HepG2 (cell line): ENCODE data around the gene MTRFR. TPM values are rescaled to one million over a fixed set of nuclear protein-coding genes. Genes with fewer than 3 reads are reported as not detected.

Experiments used
- ATAC-seq: fragments of 200-7000 bp; cut with Tn5 transposase; 3 replicates; pipeline ENCODE4 v1.9.1; 2020; ENCODE audit warnings: mild to moderate bottlenecking, moderate library complexity
- BruUV-seq: library from RNA; stranded (reverse); fragments of 400-500 nt; replicated peaks from 2 replicates; lab custom pipeline; 2021; lab: Mats Ljungman, UMichigan
- CTCF ChIA-PET: fragments of 300-600 bp; formaldehyde crosslinking; extraction: SDS; loops from one replicate; lab custom pipeline; 2021; ENCODE audit warnings: low total read pairs, inconsistent platforms, low intra/inter-chr PET ratio; lab: Yijun Ruan, JAX
- POLR2A ChIA-PET: fragments of 350-600 bp; sonication (Branson Sonifier 250); formaldehyde crosslinking; loops from one replicate; lab custom pipeline; 2020; ENCODE audit warnings: antibody characterized with exemption, inconsistent platforms; lab: Yijun Ruan, JAX
- DNase-seq: peaks from one replicate; pipeline ENCODE4 v3.0.0-alpha.2; 2015; ENCODE audit warnings: low spot score
- FAIRE-seq: peaks from 3 replicates; lab custom pipeline; 2011; peaks lifted over from hg19 to GRCh38; lab: Jason Lieb, UNC
- H2AFZ ChIP-seq: one replicate; pipeline ENCODE4 v1.6.1; 2011; ENCODE audit warnings: low read length, inconsistent platforms
- H3K27ac ChIP-seq: fragments of 300-600 bp; 3 replicates; pipeline ENCODE4 v1.8.0; 2011; ENCODE audit warnings: mixed run types, mild to moderate bottlenecking, mixed read lengths, low read length, inconsistent platforms; ENCODE audit not compliant: insufficient read depth; ENCODE audit errors: extremely low read length
- H3K27me3 ChIP-seq, 2 experiments: fragments of 200-600 bp in 1 of 2; 2 replicates in 1 of 2; 3 replicates in 1 of 2; pipeline versions ENCODE4 v1.6.0 to v1.8.0; 2011; ENCODE audit warnings: low read length in 2 of 2, mild to moderate bottlenecking in 2 of 2, moderate library complexity in 2 of 2, inconsistent platforms in 1 of 2; ENCODE audit not compliant: insufficient read depth in 2 of 2, control insufficient read depth in 1 of 2
- H3K36me3 ChIP-seq, 2 experiments: fragments of 200-600 bp in 1 of 2; replicated peaks in 1 of 2; 2 replicates in 1 of 2; 3 replicates in 1 of 2; pipeline versions ENCODE4 v1.5.1 to v1.8.0; 2011; ENCODE audit warnings: low read length in 2 of 2, inconsistent platforms in 1 of 2; ENCODE audit not compliant: insufficient read depth in 2 of 2, control insufficient read depth in 1 of 2
- H3K4me1 ChIP-seq: 2 replicates; pipeline ENCODE4 v1.5.1; 2012; ENCODE audit warnings: low read length, inconsistent platforms; ENCODE audit not compliant: insufficient read depth
- H3K4me2 ChIP-seq: 2 replicates; pipeline ENCODE4 v1.6.0; 2011; ENCODE audit warnings: low read depth, low read length, inconsistent platforms
- H3K4me3 ChIP-seq, 3 experiments: fragments of 200-600 bp in 1 of 3; sonication (generic), shearing (Covaris generic) in 1 of 3; replicated peaks in 1 of 3; 2 replicates each; pipeline ENCODE4 v1.5.1; 2011 to 2016; ENCODE audit warnings: low read length in 3 of 3, inconsistent platforms in 2 of 3, low read depth in 2 of 3, mild to moderate bottlenecking in 2 of 3, control low read depth in 1 of 3, mixed read lengths in 1 of 3; ENCODE audit not compliant: insufficient read depth in 1 of 3
- H3K79me2 ChIP-seq: one replicate; pipeline ENCODE4 v1.6.1; 2011; ENCODE audit warnings: low read length, inconsistent platforms; ENCODE audit not compliant: insufficient read depth
- H3K9ac ChIP-seq: 2 replicates; pipeline ENCODE4 v1.6.0; 2011; ENCODE audit warnings: mild to moderate bottlenecking, low read depth, low read length, inconsistent platforms; ENCODE audit not compliant: insufficient read depth
- H3K9me3 ChIP-seq: 2 replicates; pipeline ENCODE4 v1.5.1; 2012; ENCODE audit warnings: mild to moderate bottlenecking, low read length
- H4K20me1 ChIP-seq: 2 replicates; pipeline ENCODE4 v1.6.0; 2011; ENCODE audit warnings: inconsistent platforms, mild to moderate bottlenecking, low read length, moderate library complexity; ENCODE audit not compliant: insufficient read depth
- AKAP8 ChIP-seq: sonication (generic); formaldehyde crosslinking; IDR thresholded peaks from 2 replicates; pipeline ENCODE4 v1.5.1; 2020; ENCODE audit warnings: mild to moderate bottlenecking, missing genetic modification reagents
- ARNTL ChIP-seq: sonication (generic); formaldehyde crosslinking; IDR thresholded peaks from 2 replicates; pipeline ENCODE4 v1.4.0; 2020; ENCODE audit warnings: mild to moderate bottlenecking, missing genetic modification reagents
- ELF3 ChIP-seq: IDR thresholded peaks from 2 replicates; pipeline ENCODE4 v1.6.1; 2016; ENCODE audit warnings: missing genetic modification reagents, missing compliant biosample characterization
- FOXP1 ChIP-seq, 2 experiments: fragments of 450-650 bp in 1 of 2; IDR thresholded peaks; 2 replicates each; pipeline ENCODE4 v1.6.1; 2017 to 2018; ENCODE audit warnings: antibody characterized with exemption in 1 of 2
- MIER3 ChIP-seq: IDR thresholded peaks from 2 replicates; pipeline ENCODE4 v1.6.1; 2016; ENCODE audit warnings: missing compliant biosample characterization, borderline replicate concordance
- PCBP1 ChIP-seq: fragments of 200-400 bp; formaldehyde crosslinking; IDR thresholded peaks from 2 replicates; pipeline ENCODE4 v1.6.1; 2017; ENCODE audit warnings: mild to moderate bottlenecking, low read depth, low read length, borderline replicate concordance
- PHF21A ChIP-seq: sonication (generic); formaldehyde crosslinking; IDR thresholded peaks from 2 replicates; pipeline ENCODE4 v1.5.0; 2020; ENCODE audit warnings: mild to moderate bottlenecking, missing genetic modification reagents
- POLR2G ChIP-seq: fragments of 200-400 bp; formaldehyde crosslinking; IDR thresholded peaks from 2 replicates; pipeline ENCODE4 v1.6.1; 2018; ENCODE audit warnings: mild to moderate bottlenecking, low read depth, low read length, moderate library complexity
- REPIN1 ChIP-seq: sonication (generic); formaldehyde crosslinking; IDR thresholded peaks from 2 replicates; pipeline ENCODE4 v1.8.0; 2022; ENCODE audit warnings: missing genetic modification reagents, low read depth, mild to moderate bottlenecking, borderline replicate concordance
- RFX5 ChIP-seq: IDR thresholded peaks from 2 replicates; pipeline ENCODE4 v1.6.1; 2011; ENCODE audit warnings: low read depth, low read length, improper control_type of control experiment
- RFXANK ChIP-seq: IDR thresholded peaks from 2 replicates; pipeline ENCODE4 v1.6.1; 2016
- SAP130 ChIP-seq: IDR thresholded peaks from 2 replicates; pipeline ENCODE4 v1.6.1; 2016; ENCODE audit warnings: low read depth
- TBX3 ChIP-seq: fragments of 450-650 bp; IDR thresholded peaks from 2 replicates; pipeline ENCODE4 v1.6.1; 2017; ENCODE audit warnings: antibody characterized with exemption, mild to moderate bottlenecking, inconsistent platforms, borderline replicate concordance
- TCF12 ChIP-seq, 2 experiments: fragments of 450-650 bp in 1 of 2; sonication (generic) in 1 of 2; formaldehyde crosslinking in 1 of 2; IDR thresholded peaks; 2 replicates each; pipeline versions ENCODE4 v1.6.1 to v1.8.0; 2017 to 2022; ENCODE audit warnings: antibody characterized with exemption in 1 of 2, mild to moderate bottlenecking in 1 of 2, missing genetic modification reagents in 1 of 2, moderate library complexity in 1 of 2
- ZNF274 ChIP-seq: sonication (generic); formaldehyde crosslinking; IDR thresholded peaks from 2 replicates; pipeline ENCODE4 v1.5.1; 2020; ENCODE audit warnings: mild to moderate bottlenecking, missing genetic modification reagents
- ZNF317 ChIP-seq: sonication (generic); formaldehyde crosslinking; IDR thresholded peaks from 2 replicates; pipeline ENCODE4 v1.5.0; 2020; ENCODE audit warnings: mild to moderate bottlenecking, missing genetic modification reagents
- ZNF569 ChIP-seq: sonication (generic); formaldehyde crosslinking; IDR thresholded peaks from 2 replicates; pipeline ENCODE4 v1.5.0; 2020; ENCODE audit warnings: mild to moderate bottlenecking, missing genetic modification reagents, moderate library complexity, borderline replicate concordance
- ZNF652 ChIP-seq: IDR thresholded peaks from 2 replicates; pipeline ENCODE4 v1.6.1; 2016; ENCODE audit warnings: low read depth, borderline replicate concordance
- ZNF687 ChIP-seq: sonication (generic); formaldehyde crosslinking; IDR thresholded peaks from 2 replicates; pipeline ENCODE4 v1.5.1; 2020; ENCODE audit warnings: mild to moderate bottlenecking, missing genetic modification reagents, moderate library complexity
- ZNF83 ChIP-seq: sonication (generic); formaldehyde crosslinking; IDR thresholded peaks from 2 replicates; pipeline ENCODE4 v1.4.0; 2020; ENCODE audit warnings: missing genetic modification reagents, mild to moderate bottlenecking, borderline replicate concordance
- WGBS: methylation state at CpG from one replicate; pipeline ENCODE4 v1.1.6; 2017; ENCODE audit warnings: low lambda C conversion rate; 5-methylcytosine and 5-hydroxymethylcytosine counted together
- in situ Hi-C: cut with HindIII; loops from 2 replicates; pipeline ENCODE4 v1.10.0; 2017; ENCODE audit warnings: low pct_unique_long_range_greater_than_20kb; ENCODE audit not compliant: extremely low pct_ligation_motif_present
- intact Hi-C: fragments of 100-400 bp; cut with micrococcal nuclease; formaldehyde crosslinking; loops from one replicate; pipeline ENCODE4 v1.10.0; 2022; ENCODE audit not compliant: unreplicated experiment
- polyA plus RNA-seq, 8 experiments: library from polyadenylated mRNA; depleted of rRNA in 3 of 8; stranded (reverse) in 7 of 8; unstranded in 1 of 8; fragments of >200 nt; fragmentation: Illumina TruSeq in 4 of 8; extraction: Trizol in 4 of 8; gene quantifications; 2 replicates each; pipeline versions ENCODE4 v1.2.1 to v1.2.3, GENCODE V29; 2011 to 2016; ENCODE audit warnings: low read depth in 4 of 8, missing spikeins in 1 of 8, mixed read lengths in 1 of 8; ENCODE audit not compliant: insufficient read depth in 1 of 8
- total RNA-seq, 5 experiments: library from RNA; depleted of rRNA; stranded (reverse); fragments of >200 nt; fragmentation: Illumina TruSeq; extraction: Trizol; gene quantifications; 2 replicates each; pipeline ENCODE4 v1.2.3, GENCODE V29; 2016; ENCODE audit warnings: low read depth in 1 of 5
- TF ChIP-seq, protein P1 (sequence below): sonication (generic); formaldehyde crosslinking; IDR thresholded peaks from 2 replicates; pipeline ENCODE4 v1.5.0; 2020; ENCODE audit warnings: missing genetic modification reagents

MTRFR gene
- total and polyA plus RNA-seq, 2 of the 13 experiments (the other 11 are each of a cell fraction or from before 2014, with no cell fraction given): 7.1 to 9.9 TPM

DNA sequence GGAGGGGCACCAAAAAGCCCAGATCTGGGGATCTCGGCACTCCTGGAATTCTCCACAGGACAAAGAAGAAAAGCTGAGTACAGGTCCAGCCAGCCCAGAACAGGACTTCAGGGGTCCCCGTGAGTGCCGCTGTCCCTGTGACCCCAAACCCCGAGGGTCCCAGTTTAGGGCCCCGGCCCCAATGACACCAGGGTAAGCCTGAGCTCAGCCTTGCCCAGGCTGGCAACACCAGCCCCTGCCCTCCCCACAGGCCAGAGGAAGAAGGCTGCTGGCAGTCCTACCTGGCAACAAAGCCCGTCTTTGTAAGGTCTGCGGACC lies 36.6 kb downstream of the MTRFR start:
- no peak overlapping the region for H2AFZ ChIP-seq
- H3K79me2 ChIP-seq: peaks cover 38% of the 10 kb centered on the region
- peak overlapping the region; percentile 83 for H3K27ac ChIP-seq
- H3K27me3 ChIP-seq: no peaks in the 10 kb centered on the region; a peak in 1 of 5 replicates
- H3K4me2 ChIP-seq: peak overlapping the region; percentile 78
- H3K36me3 ChIP-seq: peaks cover 19 to 21% of the 10 kb centered on the region in 2 experiments; a peak in 4 of 5 replicates
- 0% methylated on average over 2 of the region's 7 CpGs for WGBS
- DNase-seq (no peak), FAIRE-seq (no peak), ATAC-seq (peak; percentile 71; the same call in 2 of the 3 replicates)
- in situ Hi-C loops: no loop called here
- H3K4me3 ChIP-seq: peak overlapping the region; percentile 71 to 95 (median 81)
- ChIA-PET CTCF (no interaction called here), POLR2A (interaction anchor here (1.3 to 4.6 kb wide), 3 partner anchors 13 to 114 kb away, joined by 3 to 18 read pairs (median 4); partner anchors contain the start of genes KMT5A, MPHOSPH9 and MTRFR)
- H3K4me1 ChIP-seq: peaks cover 23% of the 10 kb centered on the region
- no peaks in the 10 kb centered on the region for H3K9me3 ChIP-seq
- peak overlapping the region; percentile 86 for H3K9ac ChIP-seq
- intact Hi-C loops: no loop called here
- BruUV-seq: no TSS peak
- no peaks in the 10 kb centered on the region for H4K20me1 ChIP-seq
- no peak for TF ChIP-seq TCF12 (IDR thresholded peaks at IDR 0.05)
- no peak for TF ChIP-seq TCF12 (CRISPR knock-in tag; IDR thresholded peaks at IDR 0.05)
- TF ChIP-seq MIER3: no peak
- TF ChIP-seq ZNF652 (CRISPR knock-in tag): no peak
- TF ChIP-seq PHF21A: peak; percentile 38; the same call in 1 of the 2 replicates
- TF ChIP-seq FOXP1 (IDR thresholded peaks at IDR 0.05): no peak
- 0 out of 2 replicates have a peak, but pooled peaks have one; percentile 4 for TF ChIP-seq FOXP1 (CRISPR knock-in tag; IDR thresholded peaks at IDR 0.05)
- no peak for TF ChIP-seq ZNF274 (CRISPR knock-in tag)
- peak; percentile 51 for TF ChIP-seq POLR2G
- 0 out of 2 replicates have a peak, but pooled peaks have one; percentile 42 for TF ChIP-seq ZNF83 (CRISPR knock-in tag)
- 0 out of 2 replicates have a peak, but pooled peaks have one; percentile 9 for TF ChIP-seq ELF3 (CRISPR knock-in tag)
- peak; percentile 94 for TF ChIP-seq RFX5
- TF ChIP-seq RFXANK (CRISPR knock-in tag): peak; percentile 85; the same call in 1 of the 2 replicates
- 0 out of 2 replicates have a peak, but pooled peaks have one; percentile 62 for TF ChIP-seq REPIN1 (CRISPR knock-in tag)
- 0 out of 2 replicates have a peak, but pooled peaks have one; percentile 32 for TF ChIP-seq AKAP8 (CRISPR knock-in tag)
- peak; percentile 41 for TF ChIP-seq ZNF687 (CRISPR knock-in tag)
- 0 out of 2 replicates have a peak, but pooled peaks have one; percentile 21 for TF ChIP-seq ZNF317
- TF ChIP-seq, protein P1, sequence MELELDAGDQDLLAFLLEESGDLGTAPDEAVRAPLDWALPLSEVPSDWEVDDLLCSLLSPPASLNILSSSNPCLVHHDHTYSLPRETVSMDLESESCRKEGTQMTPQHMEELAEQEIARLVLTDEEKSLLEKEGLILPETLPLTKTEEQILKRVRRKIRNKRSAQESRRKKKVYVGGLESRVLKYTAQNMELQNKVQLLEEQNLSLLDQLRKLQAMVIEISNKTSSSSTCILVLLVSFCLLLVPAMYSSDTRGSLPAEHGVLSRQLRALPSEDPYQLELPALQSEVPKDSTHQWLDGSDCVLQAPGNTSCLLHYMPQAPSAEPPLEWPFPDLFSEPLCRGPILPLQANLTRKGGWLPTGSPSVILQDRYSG (CRISPR knock-in tag): no peak
- TF ChIP-seq ZNF569 (CRISPR knock-in tag): no peak
- TF ChIP-seq SAP130 (CRISPR knock-in tag): peak; percentile 82
- TF ChIP-seq PCBP1: 0 out of 2 replicates have a peak, but pooled peaks have one; percentile 13
- TF ChIP-seq ARNTL (CRISPR knock-in tag): peak; percentile 38; the same call in 1 of the 2 replicates
- TF ChIP-seq TBX3: 0 out of 2 replicates have a peak, but pooled peaks have one; percentile 43
